Breast epithelium (tissue), 4 donors: ENCODE results near the gene PPP1R18. TPM values are rescaled to one million over a fixed set of nuclear protein-coding genes. Genes with fewer than 3 reads are reported as not detected.

Source experiments
- DNase-seq, 2 donors: peaks; one replicate each; pipeline ENCODE4 v3.0.0-alpha.2; 2019; ENCODE audit warnings: low spot score in 2 of 2
- H3K27ac ChIP-seq, 2 donors: fragments of 200-600 bp; sonication (generic) in 1 of 2; one replicate each; pipeline ENCODE4 v1.5.1; 2016 to 2019; ENCODE audit warnings: mild to moderate bottlenecking in 1 of 2
- H3K27me3 ChIP-seq, 2 donors: fragments of 200-600 bp; sonication (generic) in 1 of 2; one replicate each; pipeline versions ENCODE4 v1.5.1 to v1.6.0; 2017 to 2019; ENCODE audit warnings: control low read depth in 1 of 2, mild to moderate bottlenecking in 1 of 2
- H3K36me3 ChIP-seq: fragments of 200-600 bp; one replicate; pipeline ENCODE4 v1.5.1; 2019
- H3K4me1 ChIP-seq, 2 donors: fragments of 200-600 bp; sonication (generic); one replicate each; pipeline ENCODE4 v1.5.1; 2016 to 2019; ENCODE audit warnings: control low read depth in 1 of 2
- H3K4me3 ChIP-seq, 3 donors: fragments of 200-600 bp; sonication (generic); 1 replicate in 2 of 3; 2 replicates in 1 of 3; pipeline ENCODE4 v1.5.1; 2016 to 2019; ENCODE audit warnings: mild to moderate bottlenecking in 3 of 3, moderate library complexity in 2 of 3
- H3K9me3 ChIP-seq, 2 donors: fragments of 200-600 bp; sonication (generic) in 1 of 2; one replicate each; pipeline ENCODE4 v1.5.1; 2016 to 2019; ENCODE audit warnings: control low read depth in 1 of 2
- POLR2A ChIP-seq: fragments of 450-650 bp; IDR thresholded peaks from one replicate; pipeline ENCODE4 v1.6.1; 2016; ENCODE audit warnings: antibody characterized with exemption, mild to moderate bottlenecking, moderate library complexity
- POLR2AphosphoS5 ChIP-seq, 3 donors: sonication (generic); formaldehyde crosslinking; IDR thresholded peaks; one replicate each; pipeline ENCODE4 v1.6.1; 2017; ENCODE audit warnings: antibody characterized with exemption in 3 of 3
- intact Hi-C: fragments of 100-400 bp; cut with DNase I; formaldehyde crosslinking; loops from one replicate; pipeline ENCODE4 v1.15.1; 2023; ENCODE audit warnings: low total_unique reads
- total RNA-seq, 3 donors: library from RNA; depleted of rRNA; stranded (reverse); fragments of >200 nt; gene quantifications; one replicate each; pipeline ENCODE4 v1.1.0, GENCODE V29; 2016
- TF ChIP-seq, protein P1 (sequence below), 3 donors: fragments of 450-650 bp; IDR thresholded peaks; one replicate each; pipeline ENCODE4 v1.5.1; 2016 to 2017; ENCODE audit warnings: antibody characterized with exemption in 3 of 3, mild to moderate bottlenecking in 3 of 3, moderate library complexity in 3 of 3

PPP1R18 gene
- total RNA-seq, 3 donors from 2014 or later = 18.3 to 41.6 (median 20.0) TPM

DNA sequence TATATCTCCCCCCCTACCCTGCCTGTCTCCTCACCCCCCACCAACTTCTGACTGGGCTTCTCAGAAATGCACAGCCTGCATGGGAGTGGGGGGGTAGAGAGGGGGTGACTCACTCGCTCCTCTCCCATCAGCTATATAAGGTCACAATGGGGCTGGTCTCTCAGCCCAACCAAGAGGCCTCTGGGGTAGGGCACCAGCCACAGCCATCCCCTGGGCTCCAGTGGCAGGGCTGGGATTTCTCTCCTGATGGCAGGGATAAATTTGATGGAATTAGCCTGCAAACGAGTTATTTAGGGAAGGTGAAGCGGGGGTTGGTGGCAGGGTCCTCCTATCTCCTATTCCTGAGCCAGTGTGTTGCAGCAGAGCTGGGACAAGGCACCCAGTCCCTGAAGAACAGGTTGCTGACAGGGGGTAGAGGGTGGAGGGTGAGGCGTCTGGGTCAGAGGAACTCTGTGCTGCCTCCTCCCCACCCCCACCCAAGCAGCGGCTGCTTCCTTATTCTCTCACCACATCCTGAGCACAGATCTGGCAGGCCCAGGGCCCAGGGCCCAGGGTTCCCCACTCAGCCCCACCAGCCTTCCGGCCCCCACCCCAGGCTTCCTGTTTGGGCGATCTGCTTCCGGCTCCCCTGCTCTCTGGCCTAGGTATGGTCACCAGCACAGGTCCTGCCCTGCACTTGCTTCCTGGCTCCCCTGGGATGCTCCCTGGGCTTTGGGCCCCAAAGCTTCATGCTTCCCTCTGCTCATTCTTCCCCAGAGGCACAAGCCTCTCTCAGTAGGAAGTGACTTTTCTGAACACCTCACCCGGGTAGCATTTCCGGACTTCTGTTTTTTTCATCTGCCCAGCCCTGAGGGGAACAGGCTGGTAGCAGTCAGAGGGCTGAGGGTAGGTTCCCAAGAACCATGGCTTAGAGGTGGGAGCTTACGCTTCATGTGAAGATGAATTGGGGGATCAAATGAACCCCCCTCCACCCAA, 4.0 kb downstream of the PPP1R18 start:
- Histone ChIP-seq H3K27me3 (no peaks in the 10 kb centered on the region), H3K27ac (peak overlapping the region; percentile 96 to 97), H3K36me3 (no peaks in the 10 kb centered on the region), H3K4me3 (peak overlapping the region; percentile 76 to 82 (median 82)), H3K4me1 (peaks cover 7 to 11% of the 10 kb centered on the region in 2 donors), H3K9me3 (no peaks in the 10 kb centered on the region)
- TF ChIP-seq, protein P1, sequence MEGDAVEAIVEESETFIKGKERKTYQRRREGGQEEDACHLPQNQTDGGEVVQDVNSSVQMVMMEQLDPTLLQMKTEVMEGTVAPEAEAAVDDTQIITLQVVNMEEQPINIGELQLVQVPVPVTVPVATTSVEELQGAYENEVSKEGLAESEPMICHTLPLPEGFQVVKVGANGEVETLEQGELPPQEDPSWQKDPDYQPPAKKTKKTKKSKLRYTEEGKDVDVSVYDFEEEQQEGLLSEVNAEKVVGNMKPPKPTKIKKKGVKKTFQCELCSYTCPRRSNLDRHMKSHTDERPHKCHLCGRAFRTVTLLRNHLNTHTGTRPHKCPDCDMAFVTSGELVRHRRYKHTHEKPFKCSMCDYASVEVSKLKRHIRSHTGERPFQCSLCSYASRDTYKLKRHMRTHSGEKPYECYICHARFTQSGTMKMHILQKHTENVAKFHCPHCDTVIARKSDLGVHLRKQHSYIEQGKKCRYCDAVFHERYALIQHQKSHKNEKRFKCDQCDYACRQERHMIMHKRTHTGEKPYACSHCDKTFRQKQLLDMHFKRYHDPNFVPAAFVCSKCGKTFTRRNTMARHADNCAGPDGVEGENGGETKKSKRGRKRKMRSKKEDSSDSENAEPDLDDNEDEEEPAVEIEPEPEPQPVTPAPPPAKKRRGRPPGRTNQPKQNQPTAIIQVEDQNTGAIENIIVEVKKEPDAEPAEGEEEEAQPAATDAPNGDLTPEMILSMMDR (IDR thresholded peaks at IDR 0.05) = no peak
- TF ChIP-seq POLR2A (no peak), POLR2AphosphoS5 (IDR thresholded peaks at IDR 0.05) (peak; percentile 34 to 56 (median 50))
- intact Hi-C loops = loop anchor here (2.0 kb wide), 1 partner anchor 40 kb away; no protein-coding TSS in a partner anchor
- peak in 1 of 2 donors; percentile 79 for DNase-seq

DNA sequence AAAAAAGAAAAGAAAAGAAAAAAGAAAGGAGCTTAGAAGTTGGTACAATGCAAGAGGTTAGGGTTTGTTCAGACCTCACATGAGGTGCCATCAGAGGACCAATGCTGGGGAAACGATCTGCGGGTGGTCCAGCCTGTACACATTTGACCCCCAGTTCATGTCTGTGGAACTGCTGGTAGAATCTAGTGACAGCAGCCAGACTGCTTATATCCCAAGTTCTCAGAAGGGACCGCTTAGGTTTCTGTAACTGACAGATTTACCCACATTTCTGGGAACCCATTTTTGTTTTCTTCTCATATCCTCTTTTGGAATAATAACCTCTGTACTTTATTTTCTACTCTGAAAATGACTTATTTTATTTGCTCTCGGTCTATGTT, 4.7 kb downstream of the PPP1R18 start:
- Histone ChIP-seq H3K36me3 (peaks cover under 1% of the 10 kb centered on the region), H3K9me3 (no peaks in the 10 kb centered on the region), H3K27ac (peak overlapping the region; percentile 96 to 97), H3K27me3 (no peaks in the 10 kb centered on the region), H3K4me1 (peaks cover 7 to 11% of the 10 kb centered on the region in 2 donors), H3K4me3 (peak overlapping the region; percentile 76 to 82 (median 82))
- intact Hi-C loops = loop anchor here (2.0 kb wide), 1 partner anchor 41 kb away; no protein-coding TSS in a partner anchor
- no peak for DNase-seq
- TF ChIP-seq, protein P1 (IDR thresholded peaks at IDR 0.05) = no peak
- TF ChIP-seq POLR2A (no peak), POLR2AphosphoS5 (IDR thresholded peaks at IDR 0.05) (no peak)

DNA sequence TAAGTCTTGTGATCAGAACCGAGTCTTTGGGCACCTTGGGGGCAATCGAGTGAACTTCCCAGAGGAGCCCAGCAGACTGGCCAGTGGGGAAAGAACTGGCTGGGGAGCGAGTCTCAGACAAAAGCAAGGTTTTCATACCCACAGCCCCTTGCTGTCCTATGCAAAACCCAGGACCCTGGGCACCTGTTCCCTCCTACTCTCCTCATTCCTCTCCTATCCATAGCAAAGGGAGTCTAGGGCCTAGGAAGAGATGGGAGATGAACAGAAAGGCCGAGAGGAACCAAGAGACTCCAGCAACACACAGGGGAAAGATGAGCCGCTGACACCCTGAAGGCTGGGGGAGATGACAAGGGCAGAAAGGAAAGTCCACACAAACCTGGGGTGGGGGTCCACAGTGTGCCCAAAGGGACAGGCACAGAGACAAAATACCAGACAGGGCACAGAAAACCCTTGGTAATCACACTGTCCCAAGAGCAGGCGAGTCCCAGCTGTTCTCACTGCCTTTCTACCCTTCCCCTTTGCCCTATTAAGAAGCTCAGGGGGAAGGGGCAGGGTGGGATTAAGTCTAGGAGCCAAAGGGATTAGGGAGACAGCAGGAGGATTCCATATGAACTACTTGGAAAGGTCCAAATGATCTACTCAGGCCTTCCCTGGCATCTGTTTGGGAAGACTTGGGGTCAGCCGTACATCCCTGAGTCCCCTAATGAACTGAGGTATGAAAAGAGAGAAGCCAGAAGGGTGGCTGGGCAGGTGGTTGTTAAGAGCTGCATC, 6.5 kb downstream of the PPP1R18 start:
- intact Hi-C loops = loop anchor here (5.0 to 10.0 kb wide), 2 partner anchors 167 to 195 kb away; partner anchors contain the start of gene HLA-E
- Histone ChIP-seq H3K36me3 (peaks cover 5% of the 10 kb centered on the region), H3K9me3 (no peaks in the 10 kb centered on the region), H3K4me3 (peak overlapping the region in 1 of 3 donors; percentile 34), H3K27me3 (no peaks in the 10 kb centered on the region), H3K4me1 (peaks cover 7 to 11% of the 10 kb centered on the region in 2 donors), H3K27ac (peak overlapping the region; percentile 48 to 51)
- no peak for DNase-seq
- TF ChIP-seq, protein P1 (IDR thresholded peaks at IDR 0.05) = no peak
- no peak for TF ChIP-seq POLR2AphosphoS5 (IDR thresholded peaks at IDR 0.05)

DNA sequence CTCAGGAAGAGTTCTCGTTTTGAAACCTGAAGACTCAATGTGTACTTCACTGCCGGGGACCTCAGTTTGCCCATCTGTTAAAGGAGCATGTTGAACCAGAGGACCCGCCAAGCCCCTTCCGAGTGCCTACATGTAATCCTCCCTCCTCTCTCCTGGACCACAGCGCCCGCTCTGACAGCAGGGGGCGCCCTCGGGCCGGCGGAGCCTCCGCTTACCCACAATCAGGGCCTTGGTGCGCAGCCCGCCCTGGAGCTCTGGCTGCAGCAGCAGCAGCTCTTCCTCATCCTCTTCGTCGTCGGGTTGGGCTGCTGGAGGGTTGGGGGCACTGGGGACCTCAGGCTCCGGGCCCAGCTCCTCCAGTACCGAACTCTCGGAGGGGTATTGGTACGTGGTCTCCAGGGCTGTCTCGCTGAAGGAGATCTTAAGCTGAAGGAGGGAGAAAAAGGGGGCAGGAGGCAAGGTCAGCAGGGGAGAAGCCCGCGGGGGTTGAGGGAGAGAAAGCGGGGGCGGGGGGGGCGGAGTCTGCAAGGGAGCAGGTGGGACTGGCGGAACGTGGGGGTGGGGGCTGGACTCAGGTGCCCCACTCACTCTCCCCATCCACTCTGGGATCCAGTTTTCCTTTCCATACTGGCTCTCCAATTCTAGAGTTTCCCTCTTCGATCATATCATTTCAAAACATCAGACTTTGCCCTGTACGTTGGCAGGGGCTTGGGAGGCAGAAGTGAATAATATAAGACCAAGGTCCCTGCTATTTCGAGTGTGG, 7.3 kb downstream of the PPP1R18 start:
- peak; percentile 55 to 76 (median 75) for TF ChIP-seq POLR2AphosphoS5 (IDR thresholded peaks at IDR 0.05)
- TF ChIP-seq, protein P1 (IDR thresholded peaks at IDR 0.05) = peak; percentile 89 to 97 (median 95)
- no peak for TF ChIP-seq POLR2A
- H3K4me3 ChIP-seq = peak overlapping the region in 1 of 3 donors; percentile 34
- no peaks in the 10 kb centered on the region for H3K9me3 ChIP-seq
- no peaks in the 10 kb centered on the region for H3K27me3 ChIP-seq
- peak overlapping the region; percentile 48 to 51 for H3K27ac ChIP-seq
- intact Hi-C loops = loop anchor here (5.0 to 10.0 kb wide), 2 partner anchors 168 to 194 kb away; partner anchors contain the start of gene HLA-E
- DNase-seq = peak; percentile 81 to 88
- H3K4me1 ChIP-seq = peaks cover 7 to 11% of the 10 kb centered on the region in 2 donors
- peaks cover 5% of the 10 kb centered on the region for H3K36me3 ChIP-seq
